ENCODE data around the gene TDRD9.

Gene TDRD9

GRCh38 chr14:104081261-104081835 lies 153.1 kb downstream of the TDRD9 start:
- DNase-seq = no peak

GRCh38 chr14:104081951-104082464 lies 153.8 kb downstream of the TDRD9 start:
- no peak for DNase-seq

- DNase-seq = no peak
These were observed 154.6 kb downstream of the TDRD9 start for GRCh38 chr14:104082807-104083206.

GRCh38 chr14:104084251-104085002 lies 156.2 kb downstream of the TDRD9 start:
- no peak for DNase-seq

- no peak for DNase-seq
These were observed 157.0 kb downstream of the TDRD9 start, which contains the start of gene ASPG for GRCh38 chr14:104085032-104085888. TSS of gene ASPG (plus strand) at chr14:104085700. CDS start at chr14:104085771, 71 bp downstream.

- no peak for DNase-seq
These were observed 157.6 kb downstream of the TDRD9 start for GRCh38 chr14:104085889-104086201.

GRCh38 chr14:104086210-104086660 lies 158.0 kb downstream of the TDRD9 start:
- DNase-seq = no peak

- peak; percentile 25 for DNase-seq
These were observed 158.6 kb downstream of the TDRD9 start for GRCh38 chr14:104086661-104087461.

GRCh38 chr14:104087505-104087904 lies 159.2 kb downstream of the TDRD9 start:
- no peak for DNase-seq

GRCh38 chr14:104087981-104088850 lies 160.0 kb downstream of the TDRD9 start:
- no peak for DNase-seq

GRCh38 chr14:104090071-104090748 lies 162.0 kb downstream of the TDRD9 start:
- DNase-seq = no peak

GRCh38 chr14:104091061-104091926 lies 163.0 kb downstream of the TDRD9 start:
- no peak for DNase-seq

- no peak for DNase-seq
These were observed 163.9 kb downstream of the TDRD9 start for GRCh38 chr14:104091927-104092771.

- DNase-seq = no peak
These were observed 164.7 kb downstream of the TDRD9 start for GRCh38 chr14:104092931-104093365.

GRCh38 chr14:104093366-104094055 lies 165.3 kb downstream of the TDRD9 start:
- no peak for DNase-seq

GRCh38 chr14:104094056-104094708 lies 165.9 kb downstream of the TDRD9 start:
- DNase-seq = no peak

GRCh38 chr14:104094709-104095425 lies 166.6 kb downstream of the TDRD9 start:
- peak; percentile 85 for DNase-seq

Measured in activated CD4-positive, CD25-positive, alpha-beta regulatory T cell treated with anti-CD3 and anti-CD28 coated beads, Interleukin-2, amount 50 U/mL, for 72 hours (primary cell).